ENCODE measurements around the gene GUCY1A2.

GRCh38 chr11:106624377-106624776 lies 393.9 kb downstream of the GUCY1A2 start:
- no peak for TF ChIP-seq POLR2A (IDR thresholded peaks at IDR 0.05; ENCODE audit: low read depth)
- no peak for TF ChIP-seq CTCF (IDR thresholded peaks at IDR 0.05)
- TF ChIP-seq POLR2AphosphoS5 (IDR thresholded peaks at IDR 0.05): no peak
